LNCaP clone FGC (cell line): ENCODE measurements around the gene NOBOX.

Experiments used
- DNase-seq: peaks from one replicate; pipeline ENCODE4 v3.0.0-alpha.2; 2011; ENCODE audit warnings: low read depth
- H3K4me3 ChIP-seq: 2 replicates; pipeline ENCODE4 v1.5.1; 2011; ENCODE audit warnings: mild to moderate bottlenecking, low read depth, low read length, control low read depth
- CTCF ChIP-seq: IDR thresholded peaks from 2 replicates; pipeline ENCODE4 v1.5.1; 2012; ENCODE audit warnings: mild to moderate bottlenecking; ENCODE audit not compliant: control insufficient read depth, insufficient read depth; ENCODE audit errors: extremely low read depth

NOBOX gene

DNA sequence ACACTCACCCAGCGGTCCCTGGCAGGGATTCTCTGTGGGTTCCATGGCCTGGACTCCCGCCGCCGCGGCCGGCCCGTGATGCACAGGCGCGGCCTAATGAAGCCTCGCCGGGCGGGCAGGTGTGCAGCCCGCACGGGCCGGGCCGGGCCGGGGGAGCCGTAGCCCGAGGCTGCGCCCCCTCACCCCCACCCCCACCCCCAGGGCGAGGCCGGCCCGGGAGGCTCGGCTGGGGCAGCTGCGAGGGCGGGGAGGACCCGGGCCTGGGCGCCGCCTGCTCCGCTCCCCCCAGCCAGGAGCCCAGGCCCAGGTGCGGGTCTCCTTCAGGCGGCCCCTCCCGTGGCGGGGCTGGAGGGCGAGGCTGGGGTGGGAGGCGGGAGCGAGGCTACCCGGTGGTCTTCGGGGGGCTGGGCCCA, at the start of gene NOBOX:
Gene NOBOX, minus strand, starts transcription at position 45 of the 413 bp plus-strand sequence.
- no peak within 1 kb of the TSS for H3K4me3 ChIP-seq

DNA sequence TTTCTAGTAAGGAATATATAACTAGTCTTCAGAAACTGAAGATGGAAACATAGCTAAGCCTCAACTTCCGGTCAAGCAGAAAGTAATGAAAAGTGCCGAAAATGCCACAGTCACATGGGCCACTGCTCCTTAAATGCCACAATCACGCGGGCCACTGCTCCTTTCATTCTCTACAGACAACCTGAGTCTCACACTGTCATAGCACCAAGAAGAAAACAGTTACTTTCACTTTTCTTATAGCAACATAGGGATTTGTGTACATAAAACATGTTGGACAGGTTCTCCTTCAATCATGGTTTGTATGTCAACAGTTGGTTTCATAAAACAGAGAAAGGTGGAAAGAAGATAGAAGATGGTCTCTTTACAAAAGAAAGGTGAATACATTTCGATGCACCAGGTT, 48.6 kb upstream of the NOBOX start:
- DNase-seq, result peak; percentile 51
- H3K4me3 ChIP-seq, result peak overlapping the region; percentile 28
- no peak for TF ChIP-seq CTCF

More for the DNA sequence above, at the start of gene NOBOX:
- no peak for DNase-seq
- TF ChIP-seq CTCF, result no peak

DNA sequence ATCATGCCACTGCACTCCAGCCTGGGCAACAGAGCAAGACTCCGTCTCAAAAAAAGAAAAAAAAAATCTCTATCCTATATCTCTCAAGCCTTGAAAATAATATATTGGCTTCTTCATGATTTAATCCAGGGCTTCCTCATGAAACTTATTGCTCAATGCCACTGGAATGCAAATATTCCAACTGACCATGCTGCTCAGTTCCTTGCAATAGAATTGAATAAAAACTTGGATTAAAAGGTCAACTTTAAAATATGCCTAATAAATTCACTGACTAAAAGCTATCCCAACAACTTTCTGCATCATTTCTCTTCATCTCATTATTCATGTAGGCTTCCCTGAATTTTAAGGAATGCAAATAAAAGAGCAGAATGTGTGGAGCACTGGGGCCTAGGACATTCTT, 42.1 kb upstream of the NOBOX start:
- H3K4me3 ChIP-seq, result no peak overlapping the region
- TF ChIP-seq CTCF, result no peak

DNA sequence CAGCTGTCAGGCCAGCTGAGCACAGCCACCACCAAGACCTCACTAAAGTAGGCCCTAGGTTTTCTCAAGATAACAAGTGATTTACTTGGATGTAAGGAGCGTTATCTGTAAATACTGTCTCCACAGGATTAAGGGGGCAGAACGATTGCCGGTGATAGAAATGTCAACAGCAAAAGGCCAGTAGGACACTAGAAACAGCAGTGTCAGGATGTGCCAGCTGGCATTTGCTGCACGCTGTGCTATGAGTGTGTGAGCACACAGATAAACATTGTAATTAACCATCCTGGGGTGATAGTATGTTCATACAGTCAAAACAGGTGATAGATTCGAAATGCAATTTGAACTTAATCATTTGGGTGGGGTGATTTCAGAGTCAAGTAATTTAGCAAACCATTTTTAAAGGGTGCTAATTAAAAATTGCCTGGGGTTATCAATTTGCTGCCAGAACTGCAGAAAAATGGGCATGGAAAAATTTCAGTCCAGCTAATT, 36.3 kb upstream of the NOBOX start:
- DNase-seq, result no peak
- TF ChIP-seq CTCF, result no peak
- H3K4me3 ChIP-seq, result no peak overlapping the region

More for the DNA sequence above, 42.1 kb upstream of the NOBOX start:
- DNase-seq, result no peak

GRCh38 chr7:144438759-144439158, 35.3 kb upstream of the NOBOX start:
- no peak for TF ChIP-seq CTCF
- no peak overlapping the region for H3K4me3 ChIP-seq
- DNase-seq, result no peak

- peak; percentile 70 for TF ChIP-seq CTCF
- DNase-seq, result peak; percentile 51
These were observed 34.1 kb upstream of the NOBOX start for GRCh38 chr7:144437370-144438191.

GRCh38 chr7:144436500-144436899, 33.0 kb upstream of the NOBOX start:
- H3K4me3 ChIP-seq, result no peak overlapping the region
- no peak for TF ChIP-seq CTCF
- DNase-seq, result no peak

More at GRCh38 chr7:144437370-144438191, 34.1 kb upstream of the NOBOX start:
- H3K4me3 ChIP-seq, result no peak overlapping the region
